Measurements from ENCODE around the gene TMEM234. TPM values are rescaled to one million over a fixed set of nuclear protein-coding genes. Genes with fewer than 3 reads are reported as not detected.

TMEM234 gene
- total RNA-seq, 1 donor from 2014 or later: 5.5 TPM

- DNase-seq (ENCODE audit: low spot score): peak; percentile 81
These were observed 20.9 kb downstream of the TMEM234 start for GRCh38 chr1:32201011-32201855.

- DNase-seq (ENCODE audit: low spot score): peak; percentile 87
These were observed 21.7 kb downstream of the TMEM234 start, which contains the start of gene CCDC28B for GRCh38 chr1:32200226-32201010. Gene CCDC28B (plus strand): TSS chr1:32200595. CDS start chr1:32201936, 1,341 bp downstream.

GRCh38 chr1:32199717-32200072 lies 22.5 kb downstream of the TMEM234 start:
- no peak for DNase-seq (ENCODE audit: low spot score)

GRCh38 chr1:32199043-32199716 lies 23.0 kb downstream of the TMEM234 start:
- DNase-seq (ENCODE audit: low spot score): no peak

GRCh38 chr1:32198237-32199042 lies 23.7 kb downstream of the TMEM234 start:
- DNase-seq (ENCODE audit: low spot score): no peak

- DNase-seq (ENCODE audit: low spot score): no peak
These were observed 24.3 kb downstream of the TMEM234 start for GRCh38 chr1:32197837-32198236.

- DNase-seq (ENCODE audit: low spot score): no peak
These were observed 25.1 kb downstream of the TMEM234 start for GRCh38 chr1:32197074-32197473.

GRCh38 chr1:32195972-32196823 lies 26.0 kb downstream of the TMEM234 start:
- DNase-seq (ENCODE audit: low spot score): no peak

GRCh38 chr1:32195531-32195930 lies 26.6 kb downstream of the TMEM234 start:
- no peak for DNase-seq (ENCODE audit: low spot score)

- no peak for DNase-seq (ENCODE audit: low spot score)
These were observed 27.2 kb downstream of the TMEM234 start for GRCh38 chr1:32194984-32195383.

GRCh38 chr1:32192220-32192948 lies 29.8 kb downstream of the TMEM234 start:
- DNase-seq (ENCODE audit: low spot score): no peak

- DNase-seq (ENCODE audit: low spot score): no peak
These were observed 34.3 kb downstream of the TMEM234 start for GRCh38 chr1:32187850-32188249.

GRCh38 chr1:32186491-32186890 lies 35.7 kb downstream of the TMEM234 start:
- DNase-seq (ENCODE audit: low spot score): no peak

- no peak for DNase-seq (ENCODE audit: low spot score)
These were observed 36.1 kb downstream of the TMEM234 start for GRCh38 chr1:32186077-32186476.

GRCh38 chr1:32184650-32185049 lies 37.5 kb downstream of the TMEM234 start:
- no peak for DNase-seq (ENCODE audit: low spot score)

- no peak for DNase-seq (ENCODE audit: low spot score)
These were observed 40.1 kb downstream of the TMEM234 start for GRCh38 chr1:32182060-32182459.

GRCh38 chr1:32181563-32181962 lies 40.6 kb downstream of the TMEM234 start:
- no peak for DNase-seq (ENCODE audit: low spot score)

GRCh38 chr1:32181065-32181464 lies 41.1 kb downstream of the TMEM234 start:
- DNase-seq (ENCODE audit: low spot score): no peak

GRCh38 chr1:32180186-32181060 lies 41.7 kb downstream of the TMEM234 start:
- no peak for DNase-seq (ENCODE audit: low spot score)

Measured in umbilical cord (tissue), 2 donors.